ENCODE data around the gene PNMT. TPM values are rescaled to one million over a fixed set of nuclear protein-coding genes. Genes with fewer than 3 reads are reported as not detected.

Gene PNMT
- total and polyA plus RNA-seq, 2 donors (not counting 3 experiments of a cell fraction or from before 2014, with no cell fraction given), result 0.11 TPM; not detected in 1

GRCh38 chr17:39706383-39706782, 38.1 kb downstream of the PNMT start:
- BruUV-seq (replicated peaks), result no TSS peak
- H3K4me3 ChIP-seq (replicated peaks in 1 of 3; ENCODE audit: insufficient read depth in 1 of 3, low read depth in 1 of 3, low read length in 3 of 3), result no peak overlapping the region
- ChIA-PET POLR2A (no interaction called here), CTCF (no interaction called here)
- no peak overlapping the region for H2AFZ ChIP-seq (ENCODE audit: low read depth, low read length)
- intact Hi-C loops (cut with micrococcal nuclease) (no loop called here), dilution Hi-C loops (cut with MboI; ENCODE audit: extremely low pct_ligation_motif_present, low sequenced_read_pairs) (no loop called here)
- DNase-seq (ENCODE audit: low read depth, low spot score) (no peak), FAIRE-seq (no peak)
- H3K9ac ChIP-seq (replicated peaks; ENCODE audit: extremely low read depth, insufficient read depth, low read length), result no peak overlapping the region
- TF ChIP-seq FOS (IDR thresholded peaks at IDR 0.05; ENCODE audit: borderline replicate concordance, insufficient read depth, low read length), result no peak
- TF ChIP-seq EZH2 (IDR thresholded peaks at IDR 0.05; ENCODE audit: borderline replicate concordance, low read depth, low read length, severe bottlenecking), result no peak
- no peak for TF ChIP-seq MAX (IDR thresholded peaks at IDR 0.05; ENCODE audit: insufficient read depth, insufficient read length)
- no peak for TF ChIP-seq CTCF (IDR thresholded peaks at IDR 0.05; ENCODE audit: extremely low read depth in 1 of 2, insufficient read depth in 1 of 2, low read depth in 1 of 2, low read length in 2 of 2)
- TF ChIP-seq POLR2AphosphoS5 (IDR thresholded peaks at IDR 0.05; ENCODE audit: insufficient read depth, low read depth, low read length), result no peak
- no peak for TF ChIP-seq POLR2A (IDR thresholded peaks at IDR 0.05; ENCODE audit: low read depth, low read length)
- no peak for TF ChIP-seq JUN (IDR thresholded peaks at IDR 0.05; ENCODE audit: borderline replicate concordance, insufficient read depth, insufficient read length, low read depth)
- no peak for TF ChIP-seq GATA2 (IDR thresholded peaks at IDR 0.05; ENCODE audit: insufficient read depth, insufficient read length, low read depth, low read length)
- TF ChIP-seq MYC (IDR thresholded peaks at IDR 0.05; ENCODE audit: low read depth, low read length), result no peak
- peaks cover 0 to 3% of the 10 kb centered on the region in 2 experiments for H3K36me3 ChIP-seq (ENCODE audit: control insufficient read depth in 2 of 2, extremely low read depth in 1 of 2, insufficient read depth in 2 of 2, low read length in 2 of 2)
- H3K27me3 ChIP-seq (ENCODE audit: control insufficient read depth in 2 of 2, insufficient read depth in 2 of 2, low read length in 2 of 2), result no peaks in the 10 kb centered on the region
- H3K4me1 ChIP-seq (ENCODE audit: control insufficient read depth, extremely low read depth, insufficient read depth, low read length), result no peaks in the 10 kb centered on the region
- H3K4me2 ChIP-seq (ENCODE audit: insufficient read depth, low read length), result no peak overlapping the region
- no peaks in the 10 kb centered on the region for H4K20me1 ChIP-seq (replicated peaks; ENCODE audit: control insufficient read depth, extremely low read depth, insufficient read depth, low read length)
- no peaks in the 10 kb centered on the region for H3K9me1 ChIP-seq (replicated peaks; ENCODE audit: control insufficient read depth, extremely low read depth, insufficient read depth, low read length)
- no peaks in the 10 kb centered on the region for H3K9me3 ChIP-seq (replicated peaks; ENCODE audit: control insufficient read depth, insufficient read depth, low read length)
- H3K27ac ChIP-seq (ENCODE audit: insufficient read depth, low read depth, low read length), result no peak overlapping the region
- no peaks in the 10 kb centered on the region for H3K79me2 ChIP-seq (ENCODE audit: control insufficient read depth, insufficient read depth, low read length)

All from endothelial cell of umbilical vein (primary cell).